ENCODE measurements around the gene TSPOAP1. TPM values are rescaled to one million over a fixed set of nuclear protein-coding genes. Genes with fewer than 3 reads are reported as not detected.

Gene TSPOAP1
- total and polyA plus RNA-seq, 2 of the 4 experiments (the other 2 are of a cell fraction): 0.90 to 1.6 TPM

DNA sequence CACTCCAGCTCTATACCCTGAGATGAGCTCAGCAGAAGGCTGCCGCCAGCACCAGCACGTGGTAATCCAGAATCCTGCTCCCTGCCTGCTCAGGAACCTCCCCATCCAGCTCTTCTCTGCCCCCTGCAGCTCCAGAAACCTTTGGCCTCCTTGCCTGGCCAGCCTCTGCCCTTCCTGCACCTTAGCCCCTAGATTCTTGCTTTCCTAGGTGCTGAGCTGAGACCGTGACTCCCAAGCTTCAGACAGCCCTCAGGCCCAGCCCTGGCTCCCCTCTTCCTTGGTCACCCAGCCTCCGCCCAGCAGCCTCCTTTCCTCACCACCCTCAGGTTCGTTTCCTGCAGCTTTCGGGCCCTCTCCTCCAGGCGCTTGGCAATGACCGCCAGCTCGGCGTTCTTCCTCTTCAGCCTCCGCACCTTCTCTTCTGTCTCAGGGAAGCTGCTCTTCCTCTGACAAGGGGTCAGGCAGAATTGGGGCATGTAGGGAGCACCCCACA, 2.6 kb downstream of the TSPOAP1 start (continued):
- TF ChIP-seq CTCF (conservative IDR thresholded peaks at IDR 0.05; ENCODE audit: low read depth, low read length) (no peak), RCOR1 (IDR thresholded peaks at IDR 0.05; ENCODE audit: insufficient replicate concordance, low read length) (no peak), POLR2A (IDR thresholded peaks at IDR 0.05; ENCODE audit: low read depth, low read length) (no peak), RFX5 (IDR thresholded peaks at IDR 0.05; ENCODE audit: low read depth, low read length) (no peak), FOS (IDR thresholded peaks at IDR 0.05; ENCODE audit: low read depth, low read length) (no peak)

All from IMR-90 (cell line).